ENCODE measurements around the gene SAMD3. TPM values are rescaled to one million over a fixed set of nuclear protein-coding genes. Genes with fewer than 3 reads are reported as not detected.

SAMD3 gene
- total and polyA plus RNA-seq, 2 of the 8 experiments (the other 6 are each of a cell fraction or from before 2014, with no cell fraction given) = 1.8 to 1.9 TPM

DNA sequence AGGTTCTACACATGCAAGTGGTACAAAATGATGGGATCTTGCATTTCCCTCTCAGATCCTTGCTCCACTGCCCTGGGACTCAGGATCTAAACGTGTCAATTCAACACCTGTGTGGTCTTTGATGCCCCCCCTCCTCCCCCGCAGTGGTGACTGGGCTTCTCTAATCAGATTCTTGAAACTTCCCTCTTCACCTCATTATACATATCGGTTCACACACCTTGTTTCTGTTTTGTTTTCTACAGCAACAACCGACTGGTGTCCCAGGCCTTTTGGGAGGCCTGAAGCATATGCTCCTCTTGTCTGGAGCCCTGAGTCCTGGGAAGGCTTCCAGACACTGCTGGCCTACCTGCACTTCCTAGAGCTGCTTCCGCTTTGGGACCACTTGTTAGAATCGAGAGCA is 20.0 kb downstream of the SAMD3 start:
- Histone ChIP-seq H3K4me1 (replicated peaks in 1 of 4; ENCODE audit: control insufficient read depth in 3 of 4, insufficient read depth in 4 of 4, low read length in 3 of 4) (peaks cover 2 to 11% (median 7%) of the 10 kb centered on the region in 4 experiments; a peak in 4 of 7 replicates), H3K36me3 (ENCODE audit: control insufficient read depth in 2 of 4, insufficient read depth in 4 of 4, low read length in 3 of 4) (0 out of 8 replicates have a peak, but pooled peaks cover 0 to 3% (median 0%) of the 10 kb centered on the region in 4 experiments), H2AFZ (ENCODE audit: low read length) (no peak overlapping the region; the same call in 1 of the 2 replicates), H3K4ac (replicated peaks; ENCODE audit: insufficient read length, low read depth, low read length) (peak overlapping the region; percentile 44), H2BK20ac (ENCODE audit: low read length) (peak overlapping the region; percentile 96), H4K8ac (ENCODE audit: extremely low read depth, insufficient read depth, low read length) (no peak overlapping the region), H4K5ac (ENCODE audit: insufficient read length, low read depth, low read length) (peak overlapping the region; percentile 30), H3K27ac (ENCODE audit: low read depth, low read length) (no peak overlapping the region), H2AK5ac (ENCODE audit: low read depth, low read length) (no peak overlapping the region), H4K91ac (replicated peaks; ENCODE audit: insufficient read length, low read length) (peak overlapping the region; percentile 77), H3K4me3 (ENCODE audit: extremely low read depth in 1 of 4, insufficient read depth in 2 of 4, low read depth in 3 of 4, low read length in 4 of 4) (no peak overlapping the region), H3K79me1 (ENCODE audit: low read depth, low read length) (no peaks in the 10 kb centered on the region), H3K27me3 (replicated peaks in 1 of 4; ENCODE audit: control insufficient read depth in 3 of 4, extremely low read depth in 1 of 4, insufficient read depth in 3 of 4, low read length in 3 of 4) (no peaks in the 10 kb centered on the region; a peak in 1 of 7 replicates), H3K14ac (ENCODE audit: insufficient read length) (no peak overlapping the region), H3K23me2 (ENCODE audit: low read depth, low read length) (no peaks in the 10 kb centered on the region; the same call in 1 of the 2 replicates), H3K23ac (ENCODE audit: insufficient read length) (no peak overlapping the region), H2BK5ac (ENCODE audit: low read depth, low read length) (peak overlapping the region; percentile 91; the same call in 1 of the 2 replicates), H2BK120ac (replicated peaks; ENCODE audit: low read depth, low read length) (no peak overlapping the region), H4K20me1 (replicated peaks in 1 of 2; ENCODE audit: control insufficient read depth in 1 of 2, insufficient read depth in 2 of 2, low read length in 2 of 2) (no peaks in the 10 kb centered on the region), H3K9me3 (ENCODE audit: insufficient read depth in 2 of 2, low read depth in 1 of 2, low read length in 1 of 2) (no peaks in the 10 kb centered on the region), H3K4me2 (ENCODE audit: insufficient read depth in 1 of 2, low read depth in 2 of 2, low read length in 2 of 2) (peak overlapping the region; percentile 31 to 60; a peak in 3 of 4 replicates), H2BK12ac (ENCODE audit: low read depth, low read length) (peak overlapping the region; percentile 53), H2BK15ac (ENCODE audit: low read length) (no peak overlapping the region), H3K9ac (replicated peaks in 1 of 4; ENCODE audit: extremely low read depth in 1 of 4, low read depth in 3 of 4, low read length in 3 of 4) (no peak overlapping the region), H3K18ac (ENCODE audit: extremely low read depth, low read length) (peak overlapping the region; percentile 64; the same call in 1 of the 2 replicates), H3K79me2 (ENCODE audit: control insufficient read depth in 1 of 2, insufficient read depth in 2 of 2, low read length in 2 of 2) (no peaks in the 10 kb centered on the region), H3K56ac (replicated peaks; ENCODE audit: insufficient read length, low read depth, low read length) (no peak overlapping the region)
- POLR2A ChIA-PET (ENCODE audit: partially characterized antibody) = no interaction called here
- DNase-seq (ENCODE audit: low read depth in 1 of 2, low spot score in 2 of 2) = peak in 1 of 2 experiments; percentile 27
- WGBS, 2 experiments (ENCODE audit: extremely low coverage in 1 of 2, insufficient coverage in 1 of 2, insufficient read length in 1 of 2, insufficient replicate concordance in 2 of 2, low coverage in 1 of 2, low lambda C conversion rate in 2 of 2, missing lambda C conversion rate in 1 of 2) = 48% methylated on average over 6 of the region's 6 CpGs; no CpG with 5 or more reads in 1 of the 2 experiments
- TF ChIP-seq SIRT6 (IDR thresholded peaks at IDR 0.05; ENCODE audit: low read length) (no peak), MAX (IDR thresholded peaks at IDR 0.05) (0 out of 2 replicates have a peak, but pooled peaks have one; percentile 12), TCF12 (IDR thresholded peaks at IDR 0.05; ENCODE audit: low read depth, low read length) (0 out of 2 replicates have a peak, but pooled peaks have one; percentile 44), E2F6 (IDR thresholded peaks at IDR 0.05) (peak; percentile 13; the same call in 1 of the 2 replicates)
- FAIRE-seq = peak; percentile 84
- CTCF ChIA-PET (ENCODE audit: partially characterized antibody) = interaction anchor here (1.6 kb wide), 1 partner anchor 10 kb away, joined by 5 read pairs; no protein-coding TSS in a partner anchor

Measured in H1 (cell line).